ENCODE measurements around the gene IL1R2. TPM values are rescaled to one million over a fixed set of nuclear protein-coding genes. Genes with fewer than 3 reads are reported as not detected.
A peak's percentile ranks its signal among the peaks of the same experiment; 100 is the strongest.

The IL1R2 gene
- polyA plus RNA-seq, 2 of the 4 experiments (the other 2 are of a cell fraction): 0.83 to 1.7 TPM

DNA sequence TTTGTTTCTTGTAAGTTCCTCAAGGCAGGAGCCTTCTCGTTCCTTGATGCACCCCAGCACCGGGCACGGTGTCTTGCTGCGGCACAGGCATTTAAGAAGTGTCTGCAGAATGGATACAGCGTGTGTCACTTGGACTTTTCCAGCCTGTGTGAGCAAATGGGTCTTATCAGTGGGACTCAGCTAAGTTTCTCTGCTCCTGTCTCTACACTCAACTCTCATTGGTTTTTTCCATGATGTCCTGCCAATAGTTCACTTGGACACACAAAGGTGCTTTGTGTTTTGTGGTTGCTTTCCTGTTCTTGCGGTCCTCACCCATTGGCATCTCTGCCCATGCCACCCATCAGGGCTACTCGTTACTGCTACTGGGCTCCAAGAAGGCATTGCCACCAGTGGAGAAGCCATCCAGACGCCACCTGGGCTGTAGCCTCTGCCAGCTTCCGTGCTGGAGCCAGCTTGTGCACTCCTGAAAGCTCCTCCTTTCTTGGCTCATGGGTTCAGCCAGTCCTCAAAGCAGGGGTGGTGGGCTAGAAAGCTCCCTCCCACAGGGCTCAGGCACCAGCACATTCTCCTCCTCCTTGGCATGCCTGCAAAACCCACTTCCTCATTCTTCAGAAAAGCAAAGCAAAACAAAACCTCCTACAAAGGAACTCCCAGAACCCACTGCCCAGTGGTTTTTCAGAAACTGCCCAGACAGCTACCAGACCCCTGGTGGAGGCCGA lies 41.4 kb downstream of the IL1R2 start:
- H3K27ac ChIP-seq: peak overlapping the region; percentile 71 to 82
- no peaks in the 10 kb centered on the region for H3K9me3 ChIP-seq
- no peak for FAIRE-seq
- 70% methylated on average over 10 of the region's 10 CpGs for WGBS (ENCODE audit: missing lambda C conversion rate)
- H3K4me2 ChIP-seq: peak overlapping the region; percentile 68
- H3K4me3 ChIP-seq: no peak overlapping the region
- ChIA-PET CTCF (interaction anchor here (0.7 to 2.7 kb wide), 10 partner anchors 13 to 410 kb away, joined by 3 to 14 read pairs (median 6); no protein-coding TSS in a partner anchor), POLR2A (interaction anchor here (1.1 to 2.2 kb wide), 3 partner anchors 31 to 37 kb away, joined by 3 to 23 read pairs (median 6); no protein-coding TSS in a partner anchor)
- TF ChIP-seq JUNB (IDR thresholded peaks at IDR 0.05): no peak
- no peak for TF ChIP-seq HDAC2 (IDR thresholded peaks at IDR 0.05)
- TF ChIP-seq FOXS1 (CRISPR knock-in tag; IDR thresholded peaks at IDR 0.05): no peak
- H3K4me1 ChIP-seq: peaks cover 32% of the 10 kb centered on the region
- ATAC-seq: peak; percentile 65 to 86
- peak in 1 of 2 experiments; percentile 67 for DNase-seq (ENCODE audit: low read depth in 1 of 2, low spot score in 1 of 2)

DNA sequence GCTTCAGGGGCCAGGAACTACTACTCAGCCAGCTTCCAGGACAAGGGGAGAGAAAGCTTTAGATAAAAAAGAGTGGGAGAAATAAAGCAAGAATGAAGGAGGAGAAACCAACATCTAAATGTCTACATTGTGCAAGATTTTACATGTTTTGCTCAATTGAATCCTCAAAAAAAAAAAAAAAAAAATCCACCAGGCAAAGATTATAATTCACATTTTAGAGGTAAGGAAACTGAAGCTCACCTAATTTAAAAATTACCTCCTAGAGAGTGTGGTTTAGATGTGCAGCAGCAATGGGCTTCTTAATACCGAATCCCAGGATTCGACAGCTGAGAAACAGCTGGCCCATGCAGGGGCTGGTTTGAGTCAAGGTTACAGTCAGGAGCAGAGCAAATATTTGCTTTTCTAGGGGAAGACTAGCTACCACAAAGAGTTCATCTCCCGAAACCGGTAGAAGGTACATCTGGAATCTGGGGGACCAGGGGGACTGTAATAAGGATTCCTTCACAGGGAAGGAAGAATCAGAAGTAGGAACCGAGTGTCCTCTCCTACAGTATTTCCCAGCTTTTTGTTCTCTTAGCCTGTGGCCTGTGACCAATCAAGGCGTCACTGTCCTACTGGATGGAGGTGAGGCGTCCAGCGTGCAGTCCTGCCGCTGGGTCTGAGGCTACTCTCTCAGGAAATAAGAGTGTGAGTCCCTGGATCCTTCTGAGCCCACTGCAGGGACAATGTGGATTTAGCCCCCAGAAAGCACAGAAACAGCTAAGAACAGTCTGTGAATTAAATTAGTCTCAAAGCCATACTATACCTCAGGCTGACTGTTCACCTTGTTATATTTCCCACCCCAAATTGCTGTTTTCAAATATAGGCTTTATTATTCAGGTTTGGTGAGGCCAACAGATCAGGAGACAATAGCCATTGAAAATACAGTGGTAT lies 42.3 kb downstream of the IL1R2 start:
- Histone ChIP-seq H3K4me1 (peaks cover 32% of the 10 kb centered on the region), H3K9me3 (no peaks in the 10 kb centered on the region), H3K4me3 (no peak overlapping the region; the same call in 2 of the 3 replicates), H3K4me2 (peak overlapping the region; percentile 68), H3K27ac (peak overlapping the region; percentile 71 to 82)
- ChIA-PET POLR2A (interaction anchor here (1.1 to 2.2 kb wide), 3 partner anchors 30 to 36 kb away, joined by 3 to 23 read pairs (median 6); no protein-coding TSS in a partner anchor), CTCF (interaction anchor here (0.8 to 2.7 kb wide), 8 partner anchors 14 to 207 kb away, joined by 3 to 14 read pairs (median 9); no protein-coding TSS in a partner anchor)
- no peak for FAIRE-seq
- WGBS (ENCODE audit: missing lambda C conversion rate): 56% methylated on average over 9 of the region's 9 CpGs
- no peak for DNase-seq (ENCODE audit: low read depth in 1 of 2, low spot score in 1 of 2)
- peak in 1 of 2 experiments; percentile 59; a peak in 3 of 6 replicates for ATAC-seq
- peak; percentile 43 to 52; a peak in 2 of 4 replicates for TF ChIP-seq CEBPB (IDR thresholded peaks at IDR 0.05)
- TF ChIP-seq ZNF302 (CRISPR knock-in tag; IDR thresholded peaks at IDR 0.05): no peak

DNA sequence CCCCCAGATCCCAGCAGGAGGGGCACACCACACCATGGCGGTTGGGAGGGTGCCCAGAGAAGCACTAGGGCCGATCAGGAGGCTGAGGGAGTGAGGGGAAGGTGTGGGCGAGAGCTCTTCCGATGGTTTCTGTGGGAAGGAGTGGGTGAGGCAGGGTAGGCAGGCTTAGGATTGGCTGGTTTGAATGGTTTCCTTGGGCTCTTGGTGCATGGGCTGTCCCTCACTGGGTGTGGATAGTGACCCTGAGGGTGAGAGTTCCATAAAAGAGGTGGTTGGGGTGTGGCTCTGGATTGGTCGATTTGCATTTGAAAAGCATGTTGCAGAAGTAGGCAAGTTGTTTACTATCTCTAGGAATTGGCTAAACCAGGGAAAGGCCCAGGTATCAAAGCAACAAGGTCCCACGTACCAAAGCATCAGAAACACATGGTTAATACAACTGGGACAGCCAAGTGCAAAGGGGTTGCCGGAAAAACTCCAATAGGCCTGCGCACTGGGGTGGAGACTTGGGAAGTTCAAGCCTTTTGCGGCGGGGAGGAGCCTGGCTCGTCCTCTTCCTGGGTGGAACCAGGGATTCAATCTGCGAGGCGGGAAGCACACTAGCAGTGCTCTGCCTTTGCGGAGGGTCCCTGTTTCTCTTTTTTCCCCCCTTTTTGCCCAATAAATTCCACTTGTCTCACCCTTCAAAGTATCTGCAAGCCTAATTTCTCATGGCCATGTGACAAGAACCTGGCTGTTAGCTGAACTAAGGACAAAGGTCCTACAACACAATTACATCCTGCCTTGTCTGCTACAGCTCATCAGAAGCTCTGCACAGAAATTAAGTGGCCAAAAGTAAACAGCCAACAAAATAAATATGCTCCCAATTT lies 43.2 kb downstream of the IL1R2 start:
- no peak for ATAC-seq
- FAIRE-seq: no peak
- Histone ChIP-seq H3K4me3 (no peak overlapping the region), H3K9me3 (no peaks in the 10 kb centered on the region), H3K4me2 (peak overlapping the region; percentile 68; the same call in 2 of the 3 replicates), H3K4me1 (peaks cover 32% of the 10 kb centered on the region), H3K27ac (peak overlapping the region; percentile 71 to 82)
- CTCF ChIA-PET: interaction anchor here (0.9 to 2.7 kb wide), 9 partner anchors 14 to 408 kb away, joined by 3 to 14 read pairs (median 5); no protein-coding TSS in a partner anchor
- POLR2A ChIA-PET: interaction anchor here (1.1 kb wide), 1 partner anchor 35 kb away, joined by 3 read pairs; no protein-coding TSS in a partner anchor
- DNase-seq (ENCODE audit: low read depth in 1 of 2, low spot score in 1 of 2): no peak
- TF ChIP-seq KDM1A (IDR thresholded peaks at IDR 0.05; ENCODE audit: low read depth) (no peak), CEBPB (IDR thresholded peaks at IDR 0.05) (no peak), JUN (IDR thresholded peaks at IDR 0.05) (no peak), KDM5A (IDR thresholded peaks at IDR 0.05) (no peak), TFCP2L1 (CRISPR knock-in tag; IDR thresholded peaks at IDR 0.05) (no peak), EHF (CRISPR knock-in tag; IDR thresholded peaks at IDR 0.05) (no peak), EHMT2 (IDR thresholded peaks at IDR 0.05; ENCODE audit: low read depth) (no peak), MAZ (IDR thresholded peaks at IDR 0.05; ENCODE audit: borderline replicate concordance, low read depth, low read length) (no peak), NFE2L2 (conservative IDR thresholded peaks at IDR 0.05; ENCODE audit: low read length) (no peak), RARB (CRISPR knock-in tag; IDR thresholded peaks at IDR 0.05) (no peak)
- TF ChIP-seq, protein P1, sequence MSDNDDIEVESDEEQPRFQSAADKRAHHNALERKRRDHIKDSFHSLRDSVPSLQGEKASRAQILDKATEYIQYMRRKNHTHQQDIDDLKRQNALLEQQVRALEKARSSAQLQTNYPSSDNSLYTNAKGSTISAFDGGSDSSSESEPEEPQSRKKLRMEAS (IDR thresholded peaks at IDR 0.05): no peak
- TF ChIP-seq, protein P2, sequence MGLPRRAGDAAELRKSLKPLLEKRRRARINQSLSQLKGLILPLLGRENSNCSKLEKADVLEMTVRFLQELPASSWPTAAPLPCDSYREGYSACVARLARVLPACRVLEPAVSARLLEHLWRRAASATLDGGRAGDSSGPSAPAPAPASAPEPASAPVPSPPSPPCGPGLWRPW (IDR thresholded peaks at IDR 0.05): no peak
- 76% methylated on average over 14 of the region's 14 CpGs for WGBS (ENCODE audit: missing lambda C conversion rate)
